HG03521 (cell line): ENCODE results near the gene THOC6.

ENCODE experiments used
- ATAC-seq: cut with Tn5 transposase; IDR thresholded peaks from one replicate; pipeline ENCODE4 v1.9.1; 2021; ENCODE audit warnings: mild to moderate bottlenecking, moderate library complexity; ENCODE audit not compliant: unreplicated experiment

The THOC6 gene

GRCh38 chr16:3023669-3024478, at the start of gene THOC6, which contains the start of gene HCFC1R1:
TSS of gene THOC6 (plus strand) at chr16:3024035. CDS start at chr16:3024327, 292 bp downstream.
TSS of gene HCFC1R1 (minus strand) at chr16:3023942. CDS start at chr16:3023941, 1 bp downstream.
- peak; percentile 74 for ATAC-seq

GRCh38 chr16:2974319-2975056, 49.3 kb upstream of the THOC6 start:
- ATAC-seq, result no peak

- no peak for ATAC-seq
Observed at GRCh38 chr16:2975161-2975795, 48.6 kb upstream of the THOC6 start.

- no peak for ATAC-seq
Observed at GRCh38 chr16:2976201-2976600, 47.6 kb upstream of the THOC6 start.

GRCh38 chr16:2976673-2977072, 47.2 kb upstream of the THOC6 start:
- no peak for ATAC-seq

- no peak for ATAC-seq
Observed at GRCh38 chr16:2977440-2977839, 46.4 kb upstream of the THOC6 start.

GRCh38 chr16:2979669-2980226, 44.1 kb upstream of the THOC6 start:
- peak; percentile 15 for ATAC-seq

- ATAC-seq, result peak; percentile 78
Observed at GRCh38 chr16:2980227-2981176, 43.3 kb upstream of the THOC6 start, which contains the start of gene PKMYT1. TSS of gene PKMYT1 (minus strand) at chr16:2980446. CDS start at chr16:2979657, 789 bp downstream.

- ATAC-seq, result no peak
Observed at GRCh38 chr16:2981177-2981898, 42.5 kb upstream of the THOC6 start.

- no peak for ATAC-seq
Observed at GRCh38 chr16:2981899-2982250, 42.0 kb upstream of the THOC6 start.

- ATAC-seq, result no peak
Observed at GRCh38 chr16:2982402-2982801, 41.4 kb upstream of the THOC6 start.

GRCh38 chr16:2983706-2984136, 40.1 kb upstream of the THOC6 start:
- no peak for ATAC-seq

GRCh38 chr16:2985462-2985861, 38.4 kb upstream of the THOC6 start:
- ATAC-seq, result no peak

- ATAC-seq, result no peak
Observed at GRCh38 chr16:2985893-2986355, 37.9 kb upstream of the THOC6 start.

GRCh38 chr16:2986623-2987188, 37.1 kb upstream of the THOC6 start:
- no peak for ATAC-seq

- no peak for ATAC-seq
Observed at GRCh38 chr16:2987286-2987685, 36.5 kb upstream of the THOC6 start.

GRCh38 chr16:2987833-2988232, 36.0 kb upstream of the THOC6 start:
- no peak for ATAC-seq

GRCh38 chr16:2988590-2989099, 35.2 kb upstream of the THOC6 start:
- no peak for ATAC-seq

- ATAC-seq, result no peak
Observed at GRCh38 chr16:2990891-2991290, 32.9 kb upstream of the THOC6 start.
